Measurements from ENCODE around the gene RAB4A. TPM values are rescaled to one million over a fixed set of nuclear protein-coding genes. Genes with fewer than 3 reads are reported as not detected.

Gene RAB4A
- total RNA-seq, 1 donor from 2014 or later: 63.0 TPM

- DNase-seq: no peak
- Mint-ChIP-seq H3K36me3 (ENCODE audit: unreplicated experiment) (no peaks in the 10 kb centered on the region), H3K4me1 (ENCODE audit: low read depth, unreplicated experiment) (peaks cover 14% of the 10 kb centered on the region), H3K27me3 (ENCODE audit: unreplicated experiment) (no peaks in the 10 kb centered on the region), H3K27ac (ENCODE audit: unreplicated experiment) (no peak overlapping the region), H3K9me3 (ENCODE audit: unreplicated experiment) (no peaks in the 10 kb centered on the region), H3K4me3 (ENCODE audit: unreplicated experiment) (no peak overlapping the region)
- no peak for TF ChIP-seq CTCF (IDR thresholded peaks at IDR 0.05; ENCODE audit: partially characterized antibody, unreplicated experiment)
These were observed 8.3 kb downstream of the RAB4A start for GRCh38 chr1:229279242-229279641.

- no peaks in the 10 kb centered on the region for H3K9me3 Mint-ChIP-seq (ENCODE audit: unreplicated experiment)
- H3K27me3 Mint-ChIP-seq (ENCODE audit: unreplicated experiment): peaks cover under 1% of the 10 kb centered on the region
These were observed 9.3 kb downstream of the RAB4A start for GRCh38 chr1:229280037-229280828.

GRCh38 chr1:229280921-229281320, 10.0 kb downstream of the RAB4A start:
- peaks cover 2% of the 10 kb centered on the region for H3K27me3 Mint-ChIP-seq (ENCODE audit: unreplicated experiment)
- TF ChIP-seq CTCF (IDR thresholded peaks at IDR 0.05; ENCODE audit: partially characterized antibody, unreplicated experiment): no peak
- H3K27ac Mint-ChIP-seq (ENCODE audit: unreplicated experiment): no peak overlapping the region
- no peak for DNase-seq
- H3K36me3 Mint-ChIP-seq (ENCODE audit: unreplicated experiment): no peaks in the 10 kb centered on the region
- no peaks in the 10 kb centered on the region for H3K9me3 Mint-ChIP-seq (ENCODE audit: unreplicated experiment)
- H3K4me1 Mint-ChIP-seq (ENCODE audit: low read depth, unreplicated experiment): peaks cover 12% of the 10 kb centered on the region
- no peak overlapping the region for H3K4me3 Mint-ChIP-seq (ENCODE audit: unreplicated experiment)

More at GRCh38 chr1:229280037-229280828, 9.3 kb downstream of the RAB4A start:
- H3K36me3 Mint-ChIP-seq (ENCODE audit: unreplicated experiment): no peaks in the 10 kb centered on the region
- DNase-seq: no peak
- no peak overlapping the region for H3K27ac Mint-ChIP-seq (ENCODE audit: unreplicated experiment)
- H3K4me3 Mint-ChIP-seq (ENCODE audit: unreplicated experiment): no peak overlapping the region
- TF ChIP-seq CTCF (IDR thresholded peaks at IDR 0.05; ENCODE audit: partially characterized antibody, unreplicated experiment): no peak
- H3K4me1 Mint-ChIP-seq (ENCODE audit: low read depth, unreplicated experiment): peaks cover 9% of the 10 kb centered on the region

- peaks cover 2% of the 10 kb centered on the region for H3K27me3 Mint-ChIP-seq (ENCODE audit: unreplicated experiment)
- DNase-seq: no peak
- H3K4me3 Mint-ChIP-seq (ENCODE audit: unreplicated experiment): no peak overlapping the region
- TF ChIP-seq CTCF (IDR thresholded peaks at IDR 0.05; ENCODE audit: partially characterized antibody, unreplicated experiment): no peak
- no peaks in the 10 kb centered on the region for H3K36me3 Mint-ChIP-seq (ENCODE audit: unreplicated experiment)
- no peaks in the 10 kb centered on the region for H3K9me3 Mint-ChIP-seq (ENCODE audit: unreplicated experiment)
- H3K4me1 Mint-ChIP-seq (ENCODE audit: low read depth, unreplicated experiment): peaks cover 12% of the 10 kb centered on the region
- H3K27ac Mint-ChIP-seq (ENCODE audit: unreplicated experiment): no peak overlapping the region
These were observed 10.5 kb downstream of the RAB4A start for GRCh38 chr1:229281339-229281926.

- H3K27me3 Mint-ChIP-seq (ENCODE audit: unreplicated experiment): peaks cover 2% of the 10 kb centered on the region
- H3K9me3 Mint-ChIP-seq (ENCODE audit: unreplicated experiment): no peaks in the 10 kb centered on the region
- H3K4me3 Mint-ChIP-seq (ENCODE audit: unreplicated experiment): no peak overlapping the region
- peaks cover 13% of the 10 kb centered on the region for H3K4me1 Mint-ChIP-seq (ENCODE audit: low read depth, unreplicated experiment)
- TF ChIP-seq CTCF (IDR thresholded peaks at IDR 0.05; ENCODE audit: partially characterized antibody, unreplicated experiment): no peak
- no peaks in the 10 kb centered on the region for H3K36me3 Mint-ChIP-seq (ENCODE audit: unreplicated experiment)
- no peak for DNase-seq
- no peak overlapping the region for H3K27ac Mint-ChIP-seq (ENCODE audit: unreplicated experiment)
These were observed 11.4 kb downstream of the RAB4A start for GRCh38 chr1:229282295-229282823.

Measured in glutamatergic neuron (in vitro differentiated cells).